ENCODE measurements around the gene ENPP3. TPM values are rescaled to one million over a fixed set of nuclear protein-coding genes. Genes with fewer than 3 reads are reported as not detected.

The ENPP3 gene
- total and polyA plus RNA-seq, 7 experiments from 2014 or later: 0.15 to 7.1 (median 0.39) TPM

GRCh38 chr6:131640576-131640975 lies 3.5 kb downstream of the ENPP3 start:
- Histone ChIP-seq H3K4me3 (ENCODE audit: low read length) (no peak overlapping the region), H3K36me3 (ENCODE audit: control insufficient read depth in 2 of 3, insufficient read depth in 3 of 3, low read length in 3 of 3) (no peaks in the 10 kb centered on the region), H3K27me3 (ENCODE audit: control insufficient read depth in 2 of 2, insufficient read depth in 2 of 2, low read length in 2 of 2) (no peaks in the 10 kb centered on the region), H3K27ac (ENCODE audit: low read depth, low read length) (no peak overlapping the region), H3K4me1 (ENCODE audit: control insufficient read depth in 2 of 2, insufficient read depth in 2 of 2, low read length in 2 of 2) (no peaks in the 10 kb centered on the region), H3K9me3 (ENCODE audit: control insufficient read depth in 2 of 3, low read length in 3 of 3) (no peaks in the 10 kb centered on the region)
- Mint-ChIP-seq H3K4me3 (no peak overlapping the region), H3K27me3 (no peaks in the 10 kb centered on the region), H3K27ac (no peak overlapping the region), H3K4me1 (no peaks in the 10 kb centered on the region), H3K36me3 (peaks cover 0 to 5% (median 0%) of the 10 kb centered on the region in 5 donors), H3K9me3 (peaks cover 0 to 1% (median 0%) of the 10 kb centered on the region in 11 donors)
- ATAC-seq (peak; percentile 50), DNase-seq (no peak)
- ChIA-PET POLR2A (no interaction called here), CTCF (interaction anchor here (0.7 kb wide), 1 partner anchor 1809 kb away, joined by 3 read pairs; no protein-coding TSS in a partner anchor)
- intact Hi-C loops (cut with micrococcal nuclease): no loop called here

- CTCF ChIA-PET: no interaction called here
- ATAC-seq: no peak
- no peaks in the 10 kb centered on the region for H3K4me1 ChIP-seq (ENCODE audit: control insufficient read depth in 2 of 2, insufficient read depth in 2 of 2, low read length in 2 of 2)
- H3K27ac ChIP-seq (ENCODE audit: low read depth, low read length): no peak overlapping the region
- H3K4me3 Mint-ChIP-seq: no peak overlapping the region
- H3K27me3 ChIP-seq (ENCODE audit: control insufficient read depth in 2 of 2, insufficient read depth in 2 of 2, low read length in 2 of 2): no peaks in the 10 kb centered on the region
- peak overlapping the region in 2 of 9 donors; percentile 11 to 15 for H3K27ac Mint-ChIP-seq
- H3K4me3 ChIP-seq (ENCODE audit: low read length): no peak overlapping the region
- no peaks in the 10 kb centered on the region for H3K9me3 ChIP-seq (ENCODE audit: control insufficient read depth in 2 of 3, low read length in 3 of 3)
- peaks cover 0 to 5% (median 0%) of the 10 kb centered on the region in 5 donors for H3K36me3 Mint-ChIP-seq
- H3K9me3 Mint-ChIP-seq: peaks cover 0 to 1% (median 0%) of the 10 kb centered on the region in 11 donors
- intact Hi-C loops (cut with micrococcal nuclease): no loop called here
- DNase-seq: no peak
- H3K4me1 Mint-ChIP-seq: no peaks in the 10 kb centered on the region
- H3K27me3 Mint-ChIP-seq: no peaks in the 10 kb centered on the region
- POLR2A ChIA-PET: no interaction called here
- no peaks in the 10 kb centered on the region for H3K36me3 ChIP-seq (ENCODE audit: control insufficient read depth in 2 of 3, insufficient read depth in 3 of 3, low read length in 3 of 3)
These were observed 4.5 kb downstream of the ENPP3 start for GRCh38 chr6:131641554-131641953.

GRCh38 chr6:131642565-131642964 lies 5.5 kb downstream of the ENPP3 start:
- H3K27me3 ChIP-seq (ENCODE audit: control insufficient read depth in 2 of 2, insufficient read depth in 2 of 2, low read length in 2 of 2): no peaks in the 10 kb centered on the region
- intact Hi-C loops (cut with micrococcal nuclease): no loop called here
- H3K4me3 ChIP-seq (ENCODE audit: low read length): no peak overlapping the region
- Mint-ChIP-seq H3K4me3 (no peak overlapping the region), H3K9me3 (peaks cover 0 to 1% (median 0%) of the 10 kb centered on the region in 11 donors), H3K36me3 (peaks cover 0 to 5% (median 0%) of the 10 kb centered on the region in 5 donors), H3K27ac (no peak overlapping the region), H3K27me3 (no peaks in the 10 kb centered on the region), H3K4me1 (no peaks in the 10 kb centered on the region)
- DNase-seq (no peak), ATAC-seq (no peak)
- no peaks in the 10 kb centered on the region for H3K9me3 ChIP-seq (ENCODE audit: control insufficient read depth in 2 of 3, low read length in 3 of 3)
- no peaks in the 10 kb centered on the region for H3K36me3 ChIP-seq (ENCODE audit: control insufficient read depth in 2 of 3, insufficient read depth in 3 of 3, low read length in 3 of 3)
- H3K27ac ChIP-seq (ENCODE audit: low read depth, low read length): no peak overlapping the region
- ChIA-PET POLR2A (no interaction called here), CTCF (no interaction called here)
- no peaks in the 10 kb centered on the region for H3K4me1 ChIP-seq (ENCODE audit: control insufficient read depth in 2 of 2, insufficient read depth in 2 of 2, low read length in 2 of 2)

- H3K27me3 Mint-ChIP-seq: peaks cover 0 to 3% (median 0%) of the 10 kb centered on the region in 5 donors
- no peak overlapping the region for H3K27ac Mint-ChIP-seq
- ATAC-seq (no peak), DNase-seq (no peak)
- ChIA-PET CTCF (no interaction called here), POLR2A (no interaction called here)
- intact Hi-C loops (cut with micrococcal nuclease): no loop called here
- no peak overlapping the region for H3K4me3 Mint-ChIP-seq
- H3K4me1 ChIP-seq (ENCODE audit: control insufficient read depth in 2 of 2, insufficient read depth in 2 of 2, low read length in 2 of 2): no peaks in the 10 kb centered on the region
- H3K27me3 ChIP-seq (ENCODE audit: control insufficient read depth in 2 of 2, insufficient read depth in 2 of 2, low read length in 2 of 2): no peaks in the 10 kb centered on the region
- no peaks in the 10 kb centered on the region for H3K9me3 ChIP-seq (ENCODE audit: control insufficient read depth in 2 of 3, low read length in 3 of 3)
- no peak overlapping the region for H3K4me3 ChIP-seq (ENCODE audit: low read length)
- H3K36me3 ChIP-seq (ENCODE audit: control insufficient read depth in 2 of 3, insufficient read depth in 3 of 3, low read length in 3 of 3): no peaks in the 10 kb centered on the region
- no peak overlapping the region for H3K27ac ChIP-seq (ENCODE audit: low read depth, low read length)
- H3K36me3 Mint-ChIP-seq: peaks cover 0 to 5% (median 0%) of the 10 kb centered on the region in 5 donors
- H3K4me1 Mint-ChIP-seq: no peaks in the 10 kb centered on the region
- H3K9me3 Mint-ChIP-seq: peaks cover 0 to under 1% (median 0%) of the 10 kb centered on the region in 11 donors
These were observed 6.0 kb downstream of the ENPP3 start for GRCh38 chr6:131642987-131643611.

- Histone ChIP-seq H3K36me3 (ENCODE audit: control insufficient read depth in 2 of 3, insufficient read depth in 3 of 3, low read length in 3 of 3) (no peaks in the 10 kb centered on the region), H3K27me3 (ENCODE audit: control insufficient read depth in 2 of 2, insufficient read depth in 2 of 2, low read length in 2 of 2) (no peaks in the 10 kb centered on the region), H3K9me3 (ENCODE audit: control insufficient read depth in 2 of 3, low read length in 3 of 3) (no peaks in the 10 kb centered on the region), H3K4me3 (ENCODE audit: low read length) (no peak overlapping the region), H3K4me1 (ENCODE audit: control insufficient read depth in 2 of 2, insufficient read depth in 2 of 2, low read length in 2 of 2) (no peaks in the 10 kb centered on the region), H3K27ac (ENCODE audit: low read depth, low read length) (no peak overlapping the region)
- H3K4me1 Mint-ChIP-seq: no peaks in the 10 kb centered on the region
- CTCF ChIA-PET: no interaction called here
- intact Hi-C loops (cut with micrococcal nuclease): no loop called here
- no peak overlapping the region for H3K27ac Mint-ChIP-seq
- ATAC-seq (no peak), DNase-seq (no peak)
- POLR2A ChIA-PET: no interaction called here
- no peaks in the 10 kb centered on the region for H3K9me3 Mint-ChIP-seq
- H3K27me3 Mint-ChIP-seq: peaks cover 0 to 5% (median 0%) of the 10 kb centered on the region in 5 donors
- no peak overlapping the region for H3K4me3 Mint-ChIP-seq
- peaks cover 0 to 4% (median 0%) of the 10 kb centered on the region in 5 donors for H3K36me3 Mint-ChIP-seq
These were observed 6.9 kb downstream of the ENPP3 start for GRCh38 chr6:131643855-131644460.

- no peak overlapping the region for H3K27ac Mint-ChIP-seq
- no peaks in the 10 kb centered on the region for H3K36me3 ChIP-seq (ENCODE audit: control insufficient read depth in 2 of 3, insufficient read depth in 3 of 3, low read length in 3 of 3)
These were observed 7.8 kb downstream of the ENPP3 start for GRCh38 chr6:131644921-131645320.

GRCh38 chr6:131645846-131646245 lies 8.7 kb downstream of the ENPP3 start:
- POLR2A ChIA-PET: no interaction called here
- H3K4me1 ChIP-seq (ENCODE audit: control insufficient read depth in 2 of 2, insufficient read depth in 2 of 2, low read length in 2 of 2): no peaks in the 10 kb centered on the region
- Mint-ChIP-seq H3K4me3 (no peak overlapping the region), H3K36me3 (no peaks in the 10 kb centered on the region), H3K27me3 (peaks cover 0 to 5% (median 0%) of the 10 kb centered on the region in 5 donors), H3K4me1 (peaks cover 0 to 6% (median 4%) of the 10 kb centered on the region in 7 donors), H3K9me3 (no peaks in the 10 kb centered on the region), H3K27ac (no peak overlapping the region)
- no peak overlapping the region for H3K27ac ChIP-seq (ENCODE audit: low read depth, low read length)
- ATAC-seq: no peak
- no peaks in the 10 kb centered on the region for H3K36me3 ChIP-seq (ENCODE audit: control insufficient read depth in 2 of 3, insufficient read depth in 3 of 3, low read length in 3 of 3)
- DNase-seq: no peak
- CTCF ChIA-PET: no interaction called here
- intact Hi-C loops (cut with micrococcal nuclease): no loop called here
- H3K27me3 ChIP-seq (ENCODE audit: control insufficient read depth in 2 of 2, insufficient read depth in 2 of 2, low read length in 2 of 2): no peaks in the 10 kb centered on the region
- H3K9me3 ChIP-seq (ENCODE audit: control insufficient read depth in 2 of 3, low read length in 3 of 3): no peaks in the 10 kb centered on the region
- no peak overlapping the region for H3K4me3 ChIP-seq (ENCODE audit: low read length)

More at GRCh38 chr6:131644921-131645320, 7.8 kb downstream of the ENPP3 start:
- DNase-seq: no peak
- Mint-ChIP-seq H3K27me3 (peaks cover 0 to 5% (median 0%) of the 10 kb centered on the region in 5 donors), H3K4me1 (peaks cover 0 to 3% (median 2%) of the 10 kb centered on the region in 7 donors), H3K4me3 (no peak overlapping the region), H3K36me3 (no peaks in the 10 kb centered on the region), H3K9me3 (no peaks in the 10 kb centered on the region)
- no peak overlapping the region for H3K27ac ChIP-seq (ENCODE audit: low read depth, low read length)
- ATAC-seq: no peak
- no peaks in the 10 kb centered on the region for H3K4me1 ChIP-seq (ENCODE audit: control insufficient read depth in 2 of 2, insufficient read depth in 2 of 2, low read length in 2 of 2)
- ChIA-PET POLR2A (no interaction called here), CTCF (no interaction called here)
- no peak overlapping the region for H3K4me3 ChIP-seq (ENCODE audit: low read length)
- intact Hi-C loops (cut with micrococcal nuclease): no loop called here
- no peaks in the 10 kb centered on the region for H3K9me3 ChIP-seq (ENCODE audit: control insufficient read depth in 2 of 3, low read length in 3 of 3)
- no peaks in the 10 kb centered on the region for H3K27me3 ChIP-seq (ENCODE audit: control insufficient read depth in 2 of 2, insufficient read depth in 2 of 2, low read length in 2 of 2)
